Kidney (tissue), 14 donors: Measurements from ENCODE around the gene TENM4. TPM values are rescaled to one million over a fixed set of nuclear protein-coding genes. Genes with fewer than 3 reads are reported as not detected.
A peak's percentile ranks its signal among the peaks of the same experiment; 100 is the strongest.

ENCODE experiments used
- DNase-seq, 5 donors: peaks; one replicate each; pipeline ENCODE4 v3.0.0-alpha.2; 2013 to 2020
- FAIRE-seq: peaks from 2 replicates; lab custom pipeline; 2012; peaks lifted over from hg19 to GRCh38; lab: Jason Lieb, UNC
- H3K27ac ChIP-seq, 2 donors: one replicate each; pipeline ENCODE4 v1.7.0; 2013; ENCODE audit warnings: low read depth in 2 of 2, low read length in 2 of 2, inconsistent platforms in 1 of 2
- H3K27me3 ChIP-seq: one replicate; pipeline ENCODE4 v1.7.1; 2013; ENCODE audit warnings: low read length, inconsistent platforms; ENCODE audit not compliant: control insufficient read depth, insufficient read depth
- H3K36me3 ChIP-seq, 3 donors: one replicate each; pipeline versions ENCODE4 v1.7.0 to v1.7.1; 2013; ENCODE audit warnings: low read length in 3 of 3, control low read depth in 1 of 3, inconsistent platforms in 1 of 3; ENCODE audit not compliant: insufficient read depth in 3 of 3, control insufficient read depth in 2 of 3
- H3K4me1 ChIP-seq, 3 donors: one replicate each; pipeline versions ENCODE4 v1.7.0 to v1.7.1; 2013; ENCODE audit warnings: low read length in 3 of 3, inconsistent platforms in 1 of 3, low read depth in 1 of 3; ENCODE audit not compliant: control insufficient read depth in 2 of 3, insufficient read depth in 2 of 3
- H3K4me3 ChIP-seq, 3 donors: one replicate each; pipeline versions ENCODE4 v1.7.0 to v1.8.1; 2013; ENCODE audit warnings: low read length in 3 of 3, control low read depth in 1 of 3, inconsistent platforms in 1 of 3
- H3K9ac ChIP-seq, 3 donors: one replicate each; pipeline versions ENCODE4 v1.7.0 to v1.7.1; 2013; ENCODE audit warnings: low read length in 3 of 3, control low read depth in 1 of 3, inconsistent platforms in 1 of 3
- H3K9me3 ChIP-seq, 3 donors: one replicate each; pipeline versions ENCODE4 v1.7.0 to v1.7.1; 2013; ENCODE audit warnings: low read length in 3 of 3, control low read depth in 1 of 3, inconsistent platforms in 1 of 3; ENCODE audit not compliant: control insufficient read depth in 2 of 3, insufficient read depth in 1 of 3
- CTCF ChIP-seq: IDR thresholded peaks from 3 replicates; pipeline ENCODE4 v1.5.1; 2012; ENCODE audit warnings: mild to moderate bottlenecking, moderate library complexity, borderline replicate concordance; ENCODE audit not compliant: insufficient read depth; ENCODE audit errors: extremely low read depth
- intact Hi-C: fragments of 100-400 bp; cut with DNase I; formaldehyde crosslinking; loops from one replicate; pipeline ENCODE4 v1.11.1; 2022
- polyA plus RNA-seq: library from polyadenylated mRNA; stranded (reverse); fragments of 350-450 nt; fragmentation: Illumina TruSeq; extraction: RNeasy Lipid Tissue Mini Kit (QIAGEN cat#74804); gene quantifications from one replicate; pipeline ENCODE4 v1.2.3, GENCODE V29; 2014; ENCODE audit warnings: low read depth, low replicate concordance; ENCODE audit not compliant: insufficient read depth
- total RNA-seq: library from RNA; stranded (reverse); fragmentation: NEBNext Ultra II Directional; extraction: Animal tissue kit (Norgen Biotek cat#: 25700); gene quantifications from one replicate; pipeline ENCODE4 v1.2.1, GENCODE V29; 2021
- donor health status: control.
- donor health status: control.
- donor health status: control.
- donor health status: control.
- donor health status: control.
- donor health status: DM: yes; HTN: yes; CAD: no.
- donor health status: Normal renal cell carcinoma (clear cell type).

The TENM4 gene
- total and polyA plus RNA-seq, 2 donors from 2014 or later, result 0.34 to 31.0 TPM

DNA sequence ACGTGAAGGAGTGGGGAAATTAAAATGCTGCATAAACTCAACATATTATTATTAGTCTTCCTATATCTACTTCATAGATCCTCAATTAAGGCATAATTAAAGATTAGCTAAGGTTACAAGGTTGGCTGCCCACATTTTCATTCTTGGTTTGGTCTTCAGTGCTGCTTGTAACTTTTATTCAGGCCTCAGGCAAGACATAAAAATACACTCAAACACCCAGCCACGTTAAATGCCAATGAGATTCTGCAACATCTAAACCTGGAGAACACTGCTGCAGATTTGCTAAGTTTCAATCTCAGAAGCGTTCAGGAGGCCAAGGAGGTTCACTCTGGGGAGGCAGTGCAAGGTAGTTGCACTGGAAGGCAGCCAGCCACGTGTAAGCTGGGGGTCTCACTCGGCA, 507.5 kb downstream of the TENM4 start:
- H3K9ac ChIP-seq, result no peak overlapping the region
- DNase-seq (peak in 2 of 5 donors; percentile 63 to 78), FAIRE-seq (no peak)
- H3K4me1 ChIP-seq, result peaks cover 0 to 4% (median 0%) of the 10 kb centered on the region in 3 donors
- no peak overlapping the region for H3K4me3 ChIP-seq
- H3K9me3 ChIP-seq, result no peaks in the 10 kb centered on the region
- no peak overlapping the region for H3K27ac ChIP-seq
- no peaks in the 10 kb centered on the region for H3K27me3 ChIP-seq
- H3K36me3 ChIP-seq, result no peaks in the 10 kb centered on the region
- TF ChIP-seq CTCF, result no peak
- intact Hi-C loops, result no loop called here

- Histone ChIP-seq H3K9me3 (no peaks in the 10 kb centered on the region), H3K27ac (no peak overlapping the region), H3K4me1 (peaks cover 0 to 4% (median 0%) of the 10 kb centered on the region in 3 donors), H3K36me3 (no peaks in the 10 kb centered on the region), H3K9ac (no peak overlapping the region), H3K27me3 (no peaks in the 10 kb centered on the region), H3K4me3 (no peak overlapping the region)
- FAIRE-seq, result no peak
- TF ChIP-seq CTCF, result no peak
- intact Hi-C loops, result no loop called here
- no peak for DNase-seq
These were observed 508.1 kb downstream of the TENM4 start for GRCh38 chr11:78932757-78933156.

- intact Hi-C loops, result no loop called here
- FAIRE-seq, result no peak
- H3K4me1 ChIP-seq, result peaks cover 0 to 4% (median 0%) of the 10 kb centered on the region in 3 donors
- no peaks in the 10 kb centered on the region for H3K9me3 ChIP-seq
- H3K9ac ChIP-seq, result no peak overlapping the region
- H3K36me3 ChIP-seq, result no peaks in the 10 kb centered on the region
- H3K4me3 ChIP-seq, result no peak overlapping the region
- H3K27ac ChIP-seq, result no peak overlapping the region
- no peak for DNase-seq
- no peaks in the 10 kb centered on the region for H3K27me3 ChIP-seq
- TF ChIP-seq CTCF, result no peak
These were observed 508.9 kb downstream of the TENM4 start for GRCh38 chr11:78931891-78932290.
